Tibial nerve (tissue), 4 donors: Measurements from ENCODE around the gene ANAPC5. TPM values are rescaled to one million over a fixed set of nuclear protein-coding genes. Genes with fewer than 3 reads are reported as not detected.
"Not testable (repeated sequence)": the region's sequence is repeated elsewhere in the genome, so short reads cannot be mapped to it uniquely, and the experiment has no call there.

ENCODE experiments used
- DNase-seq, 2 donors: peaks; one replicate each; pipeline ENCODE4 v3.0.0-alpha.2; 2019; ENCODE audit warnings: low spot score in 2 of 2
- H3K27ac ChIP-seq, 4 donors: fragments of 200-600 bp; sonication (generic) in 3 of 4; one replicate each; pipeline ENCODE4 v1.5.1; 2017 to 2019; ENCODE audit warnings: mild to moderate bottlenecking in 1 of 4
- H3K27me3 ChIP-seq, 2 donors: fragments of 200-600 bp; sonication (generic) in 1 of 2; one replicate each; pipeline versions ENCODE4 v1.5.1 to v1.6.0; 2017 to 2019
- H3K36me3 ChIP-seq, 3 donors: fragments of 200-600 bp; sonication (generic); one replicate each; pipeline ENCODE4 v1.5.1; 2018 to 2019
- H3K4me1 ChIP-seq, 4 donors: fragments of 200-600 bp; sonication (generic) in 3 of 4; one replicate each; pipeline ENCODE4 v1.5.1; 2017 to 2019
- H3K4me3 ChIP-seq, 4 donors: fragments of 200-600 bp; sonication (generic) in 3 of 4; one replicate each; pipeline ENCODE4 v1.5.1; 2017 to 2019; ENCODE audit warnings: mild to moderate bottlenecking in 1 of 4, moderate library complexity in 1 of 4
- H3K9me3 ChIP-seq, 4 donors: fragments of 200-600 bp; sonication (generic) in 3 of 4; one replicate each; pipeline ENCODE4 v1.5.1; 2017 to 2019
- CTCF ChIP-seq, 5 experiments: fragments of 200-600 bp in 3 of 5; fragments of 450-650 bp in 2 of 5; sonication (generic) in 3 of 5; IDR thresholded peaks; one replicate each; pipeline ENCODE4 v1.5.1; 2016 to 2019; ENCODE audit warnings: antibody characterized with exemption in 5 of 5, mild to moderate bottlenecking in 3 of 5, moderate library complexity in 2 of 5
- EP300 ChIP-seq, 2 donors: sonication (generic); formaldehyde crosslinking; IDR thresholded peaks; one replicate each; pipeline ENCODE4 v1.6.1; 2017; ENCODE audit warnings: antibody characterized with exemption in 2 of 2, mild to moderate bottlenecking in 1 of 2
- POLR2A ChIP-seq, 2 donors: fragments of 450-650 bp; IDR thresholded peaks; one replicate each; pipeline ENCODE4 v1.6.1; 2017; ENCODE audit warnings: antibody characterized with exemption in 2 of 2, mild to moderate bottlenecking in 2 of 2, moderate library complexity in 2 of 2
- WGBS, 2 donors: methylation state at CpG; one replicate each; pipeline ENCODE4 v1.1.5; 2018; 5-methylcytosine and 5-hydroxymethylcytosine counted together
- total RNA-seq, 4 donors: library from RNA; depleted of rRNA; stranded (reverse); fragments of >200 nt; gene quantifications; one replicate each; pipeline ENCODE4 v1.1.0, GENCODE V29; 2016

ANAPC5 gene
- total RNA-seq, 4 donors from 2014 or later, result 103 to 170 (median 139) TPM

- Histone ChIP-seq H3K36me3 (no peaks in the 10 kb centered on the region), H3K9me3 (no peaks in the 10 kb centered on the region), H3K27ac (no peak overlapping the region), H3K4me3 (no peak overlapping the region), H3K27me3 (no peaks in the 10 kb centered on the region), H3K4me1 (peaks cover 0 to 17% (median 11%) of the 10 kb centered on the region in 4 donors)
- no peak for TF ChIP-seq CTCF (IDR thresholded peaks at IDR 0.05)
- TF ChIP-seq EP300 (IDR thresholded peaks at IDR 0.05), result no peak
- no peak for TF ChIP-seq POLR2A (IDR thresholded peaks at IDR 0.05)
- DNase-seq, result no peak
- 83% methylated on average over 4 of the region's 4 CpGs for WGBS, 2 donors
Observed at GRCh38 chr12:121300083-121300819, 52.0 kb downstream of the ANAPC5 start.

- DNase-seq, result no peak
- Histone ChIP-seq H3K27me3 (no peaks in the 10 kb centered on the region), H3K36me3 (no peaks in the 10 kb centered on the region), H3K4me1 (peaks cover 0 to 23% (median 17%) of the 10 kb centered on the region in 4 donors), H3K9me3 (no peaks in the 10 kb centered on the region), H3K27ac (no peak overlapping the region), H3K4me3 (no peak overlapping the region)
- TF ChIP-seq EP300 (IDR thresholded peaks at IDR 0.05) (no peak), CTCF (IDR thresholded peaks at IDR 0.05) (no peak), POLR2A (IDR thresholded peaks at IDR 0.05) (no peak)
- WGBS, 2 donors, result 91 to 97% methylated on average over 4 of the region's 4 CpGs
Observed at GRCh38 chr12:121299662-121300061, 52.5 kb downstream of the ANAPC5 start.

GRCh38 chr12:121298411-121298810, 53.8 kb downstream of the ANAPC5 start:
- H3K27me3 ChIP-seq, H3K36me3 ChIP-seq, H3K9me3 ChIP-seq, DNase-seq, H3K4me3 ChIP-seq, H3K27ac ChIP-seq: not testable (repeated sequence)
- WGBS, 2 donors, result 93 to 99% methylated on average over 11 to 13 of the region's 13 CpGs
- H3K4me1 ChIP-seq, result peaks cover 0 to 30% (median 21%) of the 10 kb centered on the region in 4 donors

- no peaks in the 10 kb centered on the region for H3K27me3 ChIP-seq
- peak overlapping the region in 3 of 4 donors; percentile 83 to 94 (median 85) for H3K27ac ChIP-seq
- peak overlapping the region; percentile 72 to 100 (median 90) for H3K4me3 ChIP-seq
- WGBS, 2 donors, result 6 to 7% methylated on average over 21 of the region's 21 CpGs
- H3K4me1 ChIP-seq, result peaks cover 0 to 30% (median 21%) of the 10 kb centered on the region in 4 donors
- TF ChIP-seq CTCF (IDR thresholded peaks at IDR 0.05), result no peak
- TF ChIP-seq EP300 (IDR thresholded peaks at IDR 0.05), result no peak
- TF ChIP-seq POLR2A (IDR thresholded peaks at IDR 0.05), result no peak
- H3K9me3 ChIP-seq, result no peaks in the 10 kb centered on the region
- no peak for DNase-seq
- peaks cover 0 to 5% (median 0%) of the 10 kb centered on the region in 3 donors for H3K36me3 ChIP-seq
Observed at GRCh38 chr12:121297435-121297991, 54.7 kb downstream of the ANAPC5 start.

- WGBS, 2 donors, result 1% methylated on average over 54 to 55 of the region's 104 CpGs
- peak within 1 kb of the TSS; percentile 90 to 100 (median 96) for H3K4me3 ChIP-seq
- DNase-seq, result peak; percentile 63
- H3K4me1 ChIP-seq, result peaks cover 0 to 30% (median 21%) of the 10 kb centered on the region in 4 donors
- H3K27me3 ChIP-seq, result no peaks in the 10 kb centered on the region
- H3K9me3 ChIP-seq, result no peaks in the 10 kb centered on the region
- peak within 1 kb of the TSS; percentile 73 to 94 (median 90) for H3K27ac ChIP-seq
- peak in 2 of 5 experiments; percentile 15 to 19 for TF ChIP-seq CTCF (IDR thresholded peaks at IDR 0.05)
- TF ChIP-seq EP300 (IDR thresholded peaks at IDR 0.05), result peak in 1 of 2 donors; percentile 70
- peak in 1 of 2 donors; percentile 50 for TF ChIP-seq POLR2A (IDR thresholded peaks at IDR 0.05)
- peaks cover 0 to 12% (median 0%) of the 10 kb centered on the region in 3 donors for H3K36me3 ChIP-seq
Observed at GRCh38 chr12:121296618-121297434, 55.4 kb downstream of the ANAPC5 start, which contains the start of gene CAMKK2. Gene CAMKK2, minus strand, starts transcription at chr12:121296709. Its CDS starts 22,183 bp downstream, at chr12:121274526.
